H9 (cell line): Measurements from ENCODE around the gene TBC1D17. TPM values are rescaled to one million over a fixed set of nuclear protein-coding genes. Genes with fewer than 3 reads are reported as not detected.

Experiments used
- DNase-seq: peaks from one replicate; pipeline ENCODE4 v3.0.0-alpha.2; 2017
- H2AFZ ChIP-seq: one replicate; pipeline ENCODE4 v1.6.1; 2013; ENCODE audit warnings: mild to moderate bottlenecking, low read length, control low read depth, moderate library complexity
- H2AK5ac ChIP-seq: 2 replicates; pipeline ENCODE4 v1.6.1; 2013; ENCODE audit warnings: low read length, control low read depth, mixed read lengths; ENCODE audit not compliant: insufficient read length
- H2BK120ac ChIP-seq: one replicate; pipeline ENCODE4 v1.6.1; 2013; ENCODE audit warnings: low read depth, mild to moderate bottlenecking, low read length, control low read depth, inconsistent platforms; ENCODE audit not compliant: poor library complexity, severe bottlenecking
- H2BK12ac ChIP-seq: 2 replicates; pipeline ENCODE4 v1.6.1; 2013; ENCODE audit warnings: low read length, control low read depth, mixed read lengths, low read depth; ENCODE audit not compliant: insufficient read length
- H2BK15ac ChIP-seq: 2 replicates; pipeline ENCODE4 v1.6.1; 2013; ENCODE audit warnings: low read depth, low read length, control low read depth
- H2BK20ac ChIP-seq: one replicate; pipeline ENCODE4 v1.6.1; 2013; ENCODE audit warnings: low read depth, mild to moderate bottlenecking, low read length, control low read depth, inconsistent platforms; ENCODE audit not compliant: poor library complexity, severe bottlenecking
- H2BK5ac ChIP-seq: 2 replicates; pipeline ENCODE4 v1.6.1; 2013; ENCODE audit warnings: low read length, control low read depth, mixed read lengths; ENCODE audit not compliant: insufficient read length
- H3K14ac ChIP-seq: 2 replicates; pipeline ENCODE4 v1.6.1; 2013; ENCODE audit warnings: low read length, control low read depth; ENCODE audit not compliant: insufficient read depth
- H3K18ac ChIP-seq: 2 replicates; pipeline ENCODE4 v1.6.1; 2013; ENCODE audit warnings: low read depth, mild to moderate bottlenecking, mixed read lengths, low read length, control low read depth; ENCODE audit not compliant: insufficient read length
- H3K23ac ChIP-seq: 2 replicates; pipeline ENCODE4 v1.6.1; 2013; ENCODE audit warnings: low read length, control low read depth, mixed read lengths, low read depth; ENCODE audit not compliant: insufficient read length
- H3K23me2 ChIP-seq: 2 replicates; pipeline ENCODE4 v1.6.1; 2013; ENCODE audit warnings: low read depth, mild to moderate bottlenecking, mixed read lengths, low read length, control low read depth; ENCODE audit not compliant: insufficient read length, poor library complexity, severe bottlenecking
- H3K27ac ChIP-seq: 2 replicates; pipeline ENCODE4 v1.5.1; 2013; ENCODE audit warnings: low read length, control low read depth, mixed read lengths, low read depth; ENCODE audit not compliant: insufficient read length
- H3K27me3 ChIP-seq: 2 replicates; pipeline ENCODE4 v1.6.1; 2013; ENCODE audit warnings: low read length, control low read depth, inconsistent platforms; ENCODE audit not compliant: insufficient read depth
- H3K4ac ChIP-seq: 2 replicates; pipeline ENCODE4 v1.6.1; 2013; ENCODE audit warnings: low read depth, mild to moderate bottlenecking, control low read depth, inconsistent platforms, low read length, moderate library complexity
- H3K4me1 ChIP-seq: 2 replicates; pipeline ENCODE4 v1.6.1; 2013; ENCODE audit warnings: low read length, control low read depth, inconsistent platforms; ENCODE audit not compliant: insufficient read depth
- H3K4me2 ChIP-seq: 2 replicates; pipeline ENCODE4 v1.6.1; 2013; ENCODE audit warnings: low read length, control low read depth, mixed read lengths; ENCODE audit not compliant: insufficient read length, insufficient read depth
- H3K56ac ChIP-seq: 2 replicates; pipeline ENCODE4 v1.6.1; 2013; ENCODE audit warnings: low read depth, mild to moderate bottlenecking, mixed read lengths, low read length, control low read depth; ENCODE audit not compliant: insufficient read length
- H3K79me1 ChIP-seq: 2 replicates; pipeline ENCODE4 v1.6.1; 2013; ENCODE audit warnings: low read depth, mild to moderate bottlenecking, moderate library complexity, low read length, control low read depth, inconsistent platforms; ENCODE audit not compliant: insufficient read depth, poor library complexity, severe bottlenecking
- H3K79me2 ChIP-seq: 2 replicates; pipeline ENCODE4 v1.6.1; 2013; ENCODE audit warnings: low read length, control low read depth, inconsistent platforms; ENCODE audit not compliant: insufficient read depth
- H3K9ac ChIP-seq: 2 replicates; pipeline ENCODE4 v1.6.1; 2013; ENCODE audit warnings: low read length, control low read depth, mixed read lengths; ENCODE audit not compliant: insufficient read length; ENCODE audit errors: extremely low read depth
- H3K9me3 ChIP-seq: one replicate; pipeline ENCODE4 v1.6.1; 2013; ENCODE audit warnings: low read depth, low read length, inconsistent platforms; ENCODE audit not compliant: control insufficient read depth
- H3T11ph ChIP-seq: one replicate; pipeline ENCODE4 v1.6.1; 2013; ENCODE audit warnings: mild to moderate bottlenecking, low read length, control low read depth, inconsistent platforms
- H4K20me1 ChIP-seq: one replicate; pipeline ENCODE4 v1.6.1; 2013; ENCODE audit not compliant: control insufficient read depth, insufficient read length, insufficient read depth
- H4K5ac ChIP-seq: 2 replicates; pipeline ENCODE4 v1.6.1; 2013; ENCODE audit warnings: low read depth, mild to moderate bottlenecking, mixed read lengths, low read length, control low read depth; ENCODE audit not compliant: insufficient read length
- H4K8ac ChIP-seq: replicated peaks from 2 replicates; pipeline ENCODE4 v1.6.1; 2013; ENCODE audit warnings: low read length, control low read depth, mixed read lengths, low read depth; ENCODE audit not compliant: insufficient read length
- H4K91ac ChIP-seq: 2 replicates; pipeline ENCODE4 v1.6.1; 2013; ENCODE audit warnings: low read depth, mild to moderate bottlenecking, moderate library complexity, mixed read lengths, low read length, control low read depth; ENCODE audit not compliant: insufficient read length
- H3K27ac Mint-ChIP-seq, 3 experiments: 2 replicates in 2 of 3; 3 replicates in 1 of 3; pipeline ENCODE4 v1.8.0; 2020 to 2021; ENCODE audit warnings: mixed read lengths in 3 of 3, mild to moderate bottlenecking in 1 of 3, moderate library complexity in 1 of 3
- H3K27me3 Mint-ChIP-seq: 2 replicates; pipeline ENCODE4 v1.8.0; 2021; ENCODE audit warnings: low read depth, mild to moderate bottlenecking, moderate library complexity, mixed read lengths
- H3K36me3 Mint-ChIP-seq, 3 experiments: 2 replicates in 2 of 3; 3 replicates in 1 of 3; pipeline ENCODE4 v1.8.0; 2020 to 2021; ENCODE audit warnings: low read depth in 3 of 3, mixed read lengths in 3 of 3; ENCODE audit not compliant: insufficient read depth in 1 of 3
- H3K4me1 Mint-ChIP-seq, 2 experiments: 2 replicates each; pipeline ENCODE4 v1.8.0; 2020; ENCODE audit warnings: mixed read lengths in 2 of 2
- H3K4me3 Mint-ChIP-seq, 2 experiments: 2 replicates in 1 of 2; 3 replicates in 1 of 2; pipeline ENCODE4 v1.8.0; 2020 to 2021; ENCODE audit warnings: mild to moderate bottlenecking in 2 of 2, mixed read lengths in 2 of 2, moderate library complexity in 1 of 2
- H3K9me3 Mint-ChIP-seq, 2 experiments: 2 replicates in 1 of 2; 3 replicates in 1 of 2; pipeline ENCODE4 v1.8.0; 2020; ENCODE audit warnings: mild to moderate bottlenecking in 2 of 2, mixed read lengths in 2 of 2, moderate library complexity in 1 of 2
- WGBS: extraction: QIAGEN DNeasy Blood & Tissue Kit; methylation state at CpG from one replicate; pipeline ENCODE4 v1.1.7; 2013; ENCODE audit warnings: missing lambda C conversion rate, low lambda C conversion rate, mixed read lengths; ENCODE audit not compliant: insufficient read length; ENCODE audit errors: extremely low coverage; 5-methylcytosine and 5-hydroxymethylcytosine counted together
- total RNA-seq: library from RNA; stranded (reverse); gene quantifications from 2 replicates; pipeline ENCODE4 v1.2.1, GENCODE V29; 2021
- TF ChIP-seq, protein P1 (sequence below): fragments of 200-600 bp; sonication (generic); conservative IDR thresholded peaks from 3 replicates; pipeline ENCODE4 v1.8.0; 2021; ENCODE audit warnings: antibody characterized with exemption, mild to moderate bottlenecking

TBC1D17 gene
- total RNA-seq, 1 experiment from 2014 or later: 33.6 TPM

DNA sequence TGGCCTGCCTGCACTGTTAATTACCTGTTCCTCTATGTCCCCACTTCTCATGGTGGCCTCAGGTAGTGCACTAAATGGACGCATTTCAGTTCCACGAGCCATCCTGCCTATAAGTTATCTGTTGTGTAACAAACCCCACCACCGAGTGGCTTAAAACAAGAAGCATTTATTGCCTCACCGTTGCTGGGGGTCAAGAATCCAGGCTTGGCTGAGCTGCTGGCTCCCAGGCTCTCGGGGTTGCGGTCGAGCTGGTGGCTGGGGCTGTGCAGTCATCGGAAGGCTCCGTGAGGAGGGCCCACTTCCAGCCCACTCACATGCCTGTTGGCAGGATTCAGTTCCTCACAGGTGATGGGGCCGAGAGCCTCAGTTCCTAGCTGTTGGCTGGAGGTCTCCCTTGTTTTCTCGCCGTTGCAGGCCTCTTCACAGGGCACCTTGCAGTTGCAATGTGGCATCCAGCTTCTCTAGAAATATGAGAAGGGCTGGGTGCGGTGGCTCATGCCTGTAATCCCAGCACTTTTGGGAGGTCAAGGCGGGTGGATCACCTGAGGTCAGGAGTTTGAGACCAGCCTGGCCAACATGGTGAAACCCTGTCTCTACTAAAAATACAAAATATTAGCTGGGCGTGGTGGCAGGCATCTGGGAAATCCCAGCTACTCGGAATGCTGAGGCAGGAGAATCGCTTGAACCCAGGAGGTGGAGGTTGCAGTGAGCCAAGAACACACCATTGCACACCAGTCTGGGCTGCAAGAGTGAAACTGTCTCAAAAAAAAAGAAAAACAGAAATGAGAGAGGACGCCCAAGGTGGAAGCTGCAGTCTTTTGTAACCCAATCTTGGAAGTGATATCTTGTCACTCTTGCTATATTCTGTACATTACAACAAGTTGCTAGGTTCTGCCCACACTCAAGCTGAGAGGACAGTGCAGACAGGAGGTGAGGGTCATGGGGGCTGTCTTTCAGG, 33.1 kb upstream of the TBC1D17 start:
- peaks cover 11 to 26% (median 20%) of the 10 kb centered on the region in 3 experiments for H3K36me3 Mint-ChIP-seq
- Histone ChIP-seq H3K27me3 (no peaks in the 10 kb centered on the region), H3K4me2 (no peak overlapping the region), H3K4me1 (no peaks in the 10 kb centered on the region), H4K20me1 (no peaks in the 10 kb centered on the region), H3K79me1 (no peaks in the 10 kb centered on the region), H4K8ac (no peak overlapping the region), H2BK120ac (no peak overlapping the region), H4K91ac (no peak overlapping the region), H4K5ac (no peak overlapping the region), H2AK5ac (no peak overlapping the region), H3K23me2 (no peaks in the 10 kb centered on the region), H3K79me2 (no peaks in the 10 kb centered on the region), H3K9ac (no peak overlapping the region), H3K18ac (no peak overlapping the region), H3K4ac (no peak overlapping the region), H2AFZ (no peak overlapping the region), H2BK5ac (no peak overlapping the region), H3K14ac (peak overlapping the region; percentile 75; the same call in 1 of the 2 replicates), H3K27ac (no peak overlapping the region), H2BK12ac (no peak overlapping the region), H3T11ph (no peak overlapping the region), H3K56ac (no peak overlapping the region), H2BK15ac (no peak overlapping the region), H3K9me3 (no peaks in the 10 kb centered on the region), H3K23ac (no peak overlapping the region), H2BK20ac (no peak overlapping the region)
- TF ChIP-seq, protein P1, sequence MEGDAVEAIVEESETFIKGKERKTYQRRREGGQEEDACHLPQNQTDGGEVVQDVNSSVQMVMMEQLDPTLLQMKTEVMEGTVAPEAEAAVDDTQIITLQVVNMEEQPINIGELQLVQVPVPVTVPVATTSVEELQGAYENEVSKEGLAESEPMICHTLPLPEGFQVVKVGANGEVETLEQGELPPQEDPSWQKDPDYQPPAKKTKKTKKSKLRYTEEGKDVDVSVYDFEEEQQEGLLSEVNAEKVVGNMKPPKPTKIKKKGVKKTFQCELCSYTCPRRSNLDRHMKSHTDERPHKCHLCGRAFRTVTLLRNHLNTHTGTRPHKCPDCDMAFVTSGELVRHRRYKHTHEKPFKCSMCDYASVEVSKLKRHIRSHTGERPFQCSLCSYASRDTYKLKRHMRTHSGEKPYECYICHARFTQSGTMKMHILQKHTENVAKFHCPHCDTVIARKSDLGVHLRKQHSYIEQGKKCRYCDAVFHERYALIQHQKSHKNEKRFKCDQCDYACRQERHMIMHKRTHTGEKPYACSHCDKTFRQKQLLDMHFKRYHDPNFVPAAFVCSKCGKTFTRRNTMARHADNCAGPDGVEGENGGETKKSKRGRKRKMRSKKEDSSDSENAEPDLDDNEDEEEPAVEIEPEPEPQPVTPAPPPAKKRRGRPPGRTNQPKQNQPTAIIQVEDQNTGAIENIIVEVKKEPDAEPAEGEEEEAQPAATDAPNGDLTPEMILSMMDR: no peak
- H3K27ac Mint-ChIP-seq: peak overlapping the region in 1 of 3 experiments; percentile 15; a peak in 1 of 7 replicates
- peaks cover 3 to 5% of the 10 kb centered on the region in 2 experiments; a peak in 2 of 4 replicates for H3K4me1 Mint-ChIP-seq
- no peak overlapping the region for H3K4me3 Mint-ChIP-seq
- peaks cover 1% of the 10 kb centered on the region for H3K27me3 Mint-ChIP-seq
- no CpG with 5 or more reads among the region's 18 CpGs for WGBS
- H3K9me3 Mint-ChIP-seq: peaks cover 0 to 4% of the 10 kb centered on the region in 2 experiments; a peak in 1 of 5 replicates
- DNase-seq: no peak
